Coronary artery (tissue), 2 donors: ENCODE results near the gene RNF6.
A peak's percentile ranks its signal among the peaks of the same experiment; 100 is the strongest.

Experiments
- DNase-seq: peaks from one replicate; pipeline ENCODE4 v3.0.0-alpha.2; 2017; ENCODE audit warnings: low spot score
- H3K27ac ChIP-seq, 2 donors: fragments of 200-600 bp; sonication (generic); one replicate each; pipeline ENCODE4 v1.5.1; 2016 to 2019
- H3K4me3 ChIP-seq: fragments of 200-600 bp; sonication (generic); 2 replicates; pipeline ENCODE4 v1.5.1; 2016; ENCODE audit warnings: mild to moderate bottlenecking, moderate library complexity
- CTCF ChIP-seq: fragments of 200-600 bp; sonication (generic); IDR thresholded peaks from one replicate; pipeline ENCODE4 v1.5.1; 2019; ENCODE audit warnings: antibody characterized with exemption

The RNF6 gene

GRCh38 chr13:26225896-26226617 lies 3.9 kb upstream of the RNF6 start:
- Histone ChIP-seq H3K4me3 (no peak overlapping the region), H3K27ac (no peak overlapping the region)
- no peak for DNase-seq
- no peak for TF ChIP-seq CTCF

GRCh38 chr13:26222520-26223046 lies 469 bp upstream of the RNF6 start:
- Histone ChIP-seq H3K4me3 (peak overlapping the region; percentile 81), H3K27ac (peak overlapping the region; percentile 79 to 93)
- TF ChIP-seq CTCF = no peak
- DNase-seq = no peak

- H3K27ac ChIP-seq = peak overlapping the region; percentile 79 to 93
- DNase-seq = peak; percentile 76
- TF ChIP-seq CTCF = no peak
- H3K4me3 ChIP-seq = peak overlapping the region; percentile 81
These were observed 754 bp downstream of the RNF6 start for GRCh38 chr13:26221399-26221720.

- H3K4me3 ChIP-seq = peak overlapping the region; percentile 81
- H3K27ac ChIP-seq = no peak overlapping the region
- no peak for TF ChIP-seq CTCF
- no peak for DNase-seq
These were observed 1.5 kb downstream of the RNF6 start for GRCh38 chr13:26220575-26220974.

- H3K4me3 ChIP-seq = no peak overlapping the region
- no peak overlapping the region for H3K27ac ChIP-seq
- no peak for DNase-seq
- TF ChIP-seq CTCF = no peak
These were observed 2.4 kb downstream of the RNF6 start for GRCh38 chr13:26219726-26220125.

- Histone ChIP-seq H3K4me3 (no peak overlapping the region), H3K27ac (no peak overlapping the region)
- no peak for TF ChIP-seq CTCF
- no peak for DNase-seq
These were observed 6.1 kb downstream of the RNF6 start for GRCh38 chr13:26216042-26216441.

- Histone ChIP-seq H3K4me3 (no peak overlapping the region), H3K27ac (no peak overlapping the region)
- TF ChIP-seq CTCF = no peak
- no peak for DNase-seq
These were observed 8.1 kb downstream of the RNF6 start for GRCh38 chr13:26213982-26214381.
